Immature natural killer cell (primary cell): ENCODE results near the gene LRP2BP. TPM values are rescaled to one million over a fixed set of nuclear protein-coding genes. Genes with fewer than 3 reads are reported as not detected.
"Not testable (repeated sequence)": the region's sequence is repeated elsewhere in the genome, so short reads cannot be mapped to it uniquely, and the experiment has no call there.

Experiments
- DNase-seq, 3 donors: peaks; one replicate each; pipeline ENCODE4 v3.0.0; 2022; ENCODE audit warnings: mixed read lengths in 1 of 3
- H3K27ac Mint-ChIP-seq, 6 donors: one replicate each; pipeline ENCODE4 v1.8.0; 2020; ENCODE audit warnings: mixed read lengths in 6 of 6, mild to moderate bottlenecking in 5 of 6, inconsistent platforms in 4 of 6, moderate library complexity in 3 of 6
- H3K27me3 Mint-ChIP-seq, 3 donors: one replicate each; pipeline ENCODE4 v1.8.0; 2020 to 2021; ENCODE audit warnings: low read depth in 3 of 3, mild to moderate bottlenecking in 3 of 3, mixed read lengths in 3 of 3, moderate library complexity in 3 of 3, inconsistent platforms in 1 of 3
- H3K36me3 Mint-ChIP-seq, 3 donors: one replicate each; pipeline ENCODE4 v1.8.0; 2020; ENCODE audit warnings: mixed read lengths in 3 of 3, inconsistent platforms in 2 of 3, mild to moderate bottlenecking in 2 of 3
- H3K4me1 Mint-ChIP-seq, 2 donors: one replicate each; pipeline ENCODE4 v1.8.0; 2020; ENCODE audit warnings: inconsistent platforms in 2 of 2, mild to moderate bottlenecking in 2 of 2, mixed read lengths in 2 of 2, moderate library complexity in 1 of 2
- H3K4me3 Mint-ChIP-seq, 5 donors: one replicate each; pipeline ENCODE4 v1.8.0; 2020; ENCODE audit warnings: mild to moderate bottlenecking in 5 of 5, mixed read lengths in 5 of 5, inconsistent platforms in 3 of 5, moderate library complexity in 3 of 5
- H3K9me3 Mint-ChIP-seq, 6 donors: one replicate each; pipeline ENCODE4 v1.8.0; 2020; ENCODE audit warnings: mild to moderate bottlenecking in 6 of 6, mixed read lengths in 6 of 6, inconsistent platforms in 4 of 6, moderate library complexity in 3 of 6
- polyA plus RNA-seq, 3 donors: library from polyadenylated mRNA; unstranded; fragments of 300-500 nt; fragmentation: Illumina TruSeq; gene quantifications; one replicate each; pipeline ENCODE4 v1.2.3, GENCODE V29; 2021

LRP2BP gene
- polyA plus RNA-seq, 3 donors from 2014 or later: 0.17 to 0.36 TPM; not detected in 1

- no peak overlapping the region for H3K4me3 Mint-ChIP-seq
- no peaks in the 10 kb centered on the region for H3K4me1 Mint-ChIP-seq
- H3K27me3 Mint-ChIP-seq: no peaks in the 10 kb centered on the region
- peaks cover 4 to 23% (median 8%) of the 10 kb centered on the region in 3 donors for H3K36me3 Mint-ChIP-seq
- H3K27ac Mint-ChIP-seq: no peak overlapping the region
- no peaks in the 10 kb centered on the region for H3K9me3 Mint-ChIP-seq
- DNase-seq: no peak
These were observed 32.5 kb downstream of the LRP2BP start for GRCh38 chr4:185363251-185363650.

- H3K4me3 Mint-ChIP-seq, H3K27ac Mint-ChIP-seq, H3K9me3 Mint-ChIP-seq, H3K4me1 Mint-ChIP-seq, DNase-seq, H3K27me3 Mint-ChIP-seq: not testable (repeated sequence)
- peaks cover 8 to 28% (median 11%) of the 10 kb centered on the region in 3 donors for H3K36me3 Mint-ChIP-seq
These were observed 33.2 kb downstream of the LRP2BP start for GRCh38 chr4:185362570-185362969.

- Mint-ChIP-seq H3K4me3 (no peak overlapping the region), H3K9me3 (no peaks in the 10 kb centered on the region), H3K4me1 (no peaks in the 10 kb centered on the region), H3K27me3 (no peaks in the 10 kb centered on the region), H3K27ac (no peak overlapping the region), H3K36me3 (peaks cover 9 to 35% (median 13%) of the 10 kb centered on the region in 3 donors)
- DNase-seq: no peak
These were observed 33.9 kb downstream of the LRP2BP start for GRCh38 chr4:185361872-185362271.

GRCh38 chr4:185359767-185360446 lies 35.8 kb downstream of the LRP2BP start:
- no peak overlapping the region for H3K4me3 Mint-ChIP-seq
- no peaks in the 10 kb centered on the region for H3K4me1 Mint-ChIP-seq
- no peaks in the 10 kb centered on the region for H3K9me3 Mint-ChIP-seq

GRCh38 chr4:185358959-185359358 lies 36.8 kb downstream of the LRP2BP start:
- DNase-seq: no peak
- Mint-ChIP-seq H3K9me3 (no peaks in the 10 kb centered on the region), H3K4me3 (no peak overlapping the region), H3K27me3 (no peaks in the 10 kb centered on the region), H3K4me1 (no peaks in the 10 kb centered on the region), H3K36me3 (peaks cover 16 to 36% (median 22%) of the 10 kb centered on the region in 3 donors), H3K27ac (no peak overlapping the region)

More at GRCh38 chr4:185359767-185360446, 35.8 kb downstream of the LRP2BP start:
- Mint-ChIP-seq H3K36me3 (peaks cover 16 to 30% (median 22%) of the 10 kb centered on the region in 3 donors), H3K27ac (no peak overlapping the region), H3K27me3 (no peaks in the 10 kb centered on the region)
- DNase-seq: no peak

- no peak overlapping the region for H3K27ac Mint-ChIP-seq
These were observed 37.2 kb downstream of the LRP2BP start for GRCh38 chr4:185358514-185358913.

GRCh38 chr4:185357733-185358440 lies 37.8 kb downstream of the LRP2BP start:
- peaks cover 16 to 36% (median 22%) of the 10 kb centered on the region in 3 donors for H3K36me3 Mint-ChIP-seq
- DNase-seq: no peak
- peak overlapping the region in 1 of 6 donors; percentile 41 for H3K27ac Mint-ChIP-seq
- H3K4me1 Mint-ChIP-seq: no peaks in the 10 kb centered on the region
- no peaks in the 10 kb centered on the region for H3K27me3 Mint-ChIP-seq
- H3K4me3 Mint-ChIP-seq: no peak overlapping the region
- no peaks in the 10 kb centered on the region for H3K9me3 Mint-ChIP-seq

More at GRCh38 chr4:185358514-185358913, 37.2 kb downstream of the LRP2BP start:
- Mint-ChIP-seq H3K36me3 (peaks cover 16 to 37% (median 22%) of the 10 kb centered on the region in 3 donors), H3K9me3 (no peaks in the 10 kb centered on the region), H3K4me1 (no peaks in the 10 kb centered on the region), H3K4me3 (no peak overlapping the region), H3K27me3 (no peaks in the 10 kb centered on the region)
- DNase-seq: no peak

GRCh38 chr4:185357211-185357610 lies 38.5 kb downstream of the LRP2BP start:
- Mint-ChIP-seq H3K36me3 (peaks cover 20 to 42% (median 29%) of the 10 kb centered on the region in 3 donors), H3K27ac (no peak overlapping the region), H3K4me3 (no peak overlapping the region), H3K27me3 (peaks cover 0 to 2% (median 0%) of the 10 kb centered on the region in 3 donors), H3K9me3 (no peaks in the 10 kb centered on the region), H3K4me1 (no peaks in the 10 kb centered on the region)
- no peak for DNase-seq

DNA sequence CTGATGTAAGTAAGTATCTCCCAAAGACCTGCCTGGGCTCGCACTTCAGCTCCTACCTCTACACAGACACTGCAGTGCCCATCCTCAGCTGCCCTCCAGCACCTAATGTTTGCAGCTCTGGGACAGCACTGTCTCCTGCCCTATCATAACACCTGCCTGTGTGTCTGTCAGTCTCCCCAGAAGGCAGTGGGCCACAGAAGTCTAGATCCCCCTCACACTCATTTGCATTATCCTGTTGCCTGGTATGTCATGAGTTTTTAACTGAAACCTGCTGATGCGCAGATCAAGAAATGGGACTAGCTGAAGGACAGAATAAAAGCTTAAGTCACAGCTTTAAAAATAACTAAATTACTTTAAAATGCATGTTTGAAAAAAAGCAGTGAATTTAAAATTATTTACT lies 43.0 kb downstream of the LRP2BP start:
- no peak overlapping the region for H3K4me3 Mint-ChIP-seq
- peaks cover 37 to 65% (median 54%) of the 10 kb centered on the region in 3 donors for H3K36me3 Mint-ChIP-seq
- H3K27ac Mint-ChIP-seq: peak overlapping the region in 1 of 6 donors; percentile 10

GRCh38 chr4:185352202-185352601 lies 43.5 kb downstream of the LRP2BP start:
- no peak overlapping the region for H3K27ac Mint-ChIP-seq

More for the DNA sequence above, 43.0 kb downstream of the LRP2BP start:
- peaks cover 0 to 2% (median 0%) of the 10 kb centered on the region in 3 donors for H3K27me3 Mint-ChIP-seq
- no peaks in the 10 kb centered on the region for H3K9me3 Mint-ChIP-seq
- no peaks in the 10 kb centered on the region for H3K4me1 Mint-ChIP-seq
- no peak for DNase-seq

DNA sequence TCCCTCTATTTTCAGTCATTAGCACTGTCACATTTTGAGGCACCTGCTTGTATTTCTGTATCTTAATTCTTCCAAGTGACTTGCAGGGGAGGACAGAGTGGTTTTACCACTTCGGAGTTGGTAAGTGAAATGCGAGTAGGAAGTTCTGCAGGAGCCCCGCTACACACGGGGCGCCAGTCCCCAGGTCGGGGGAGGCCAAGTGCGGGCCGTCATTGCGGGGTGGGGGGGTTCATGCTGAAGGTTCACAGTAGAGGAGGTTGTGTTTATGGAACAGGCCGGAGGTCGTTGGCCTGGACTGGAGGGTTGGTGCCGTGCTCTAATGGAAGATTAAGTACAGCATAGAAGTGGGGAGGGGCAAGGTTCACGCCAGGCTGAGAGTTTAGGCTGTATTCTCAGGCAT lies 44.0 kb downstream of the LRP2BP start:
- H3K27ac Mint-ChIP-seq: no peak overlapping the region
- peaks cover 42 to 62% (median 59%) of the 10 kb centered on the region in 3 donors for H3K36me3 Mint-ChIP-seq

More at GRCh38 chr4:185352202-185352601, 43.5 kb downstream of the LRP2BP start:
- Mint-ChIP-seq H3K27me3 (peaks cover 0 to 2% (median 0%) of the 10 kb centered on the region in 3 donors), H3K36me3 (peaks cover 37 to 62% (median 54%) of the 10 kb centered on the region in 3 donors), H3K9me3 (no peaks in the 10 kb centered on the region), H3K4me3 (no peak overlapping the region), H3K4me1 (no peaks in the 10 kb centered on the region)
- no peak for DNase-seq

GRCh38 chr4:185346975-185347601 lies 48.6 kb downstream of the LRP2BP start:
- no peak for DNase-seq
- H3K9me3 Mint-ChIP-seq: no peaks in the 10 kb centered on the region
- no peak overlapping the region for H3K4me3 Mint-ChIP-seq
- H3K4me1 Mint-ChIP-seq: peaks cover 6 to 13% of the 10 kb centered on the region in 2 donors
- H3K27ac Mint-ChIP-seq: no peak overlapping the region
- H3K36me3 Mint-ChIP-seq: peaks cover 36 to 62% (median 59%) of the 10 kb centered on the region in 3 donors
- no peaks in the 10 kb centered on the region for H3K27me3 Mint-ChIP-seq

More for the DNA sequence above, 44.0 kb downstream of the LRP2BP start:
- DNase-seq: no peak
- Mint-ChIP-seq H3K27me3 (peaks cover 0 to 2% (median 0%) of the 10 kb centered on the region in 3 donors), H3K9me3 (no peaks in the 10 kb centered on the region), H3K4me1 (no peaks in the 10 kb centered on the region), H3K4me3 (no peak overlapping the region)

DNA sequence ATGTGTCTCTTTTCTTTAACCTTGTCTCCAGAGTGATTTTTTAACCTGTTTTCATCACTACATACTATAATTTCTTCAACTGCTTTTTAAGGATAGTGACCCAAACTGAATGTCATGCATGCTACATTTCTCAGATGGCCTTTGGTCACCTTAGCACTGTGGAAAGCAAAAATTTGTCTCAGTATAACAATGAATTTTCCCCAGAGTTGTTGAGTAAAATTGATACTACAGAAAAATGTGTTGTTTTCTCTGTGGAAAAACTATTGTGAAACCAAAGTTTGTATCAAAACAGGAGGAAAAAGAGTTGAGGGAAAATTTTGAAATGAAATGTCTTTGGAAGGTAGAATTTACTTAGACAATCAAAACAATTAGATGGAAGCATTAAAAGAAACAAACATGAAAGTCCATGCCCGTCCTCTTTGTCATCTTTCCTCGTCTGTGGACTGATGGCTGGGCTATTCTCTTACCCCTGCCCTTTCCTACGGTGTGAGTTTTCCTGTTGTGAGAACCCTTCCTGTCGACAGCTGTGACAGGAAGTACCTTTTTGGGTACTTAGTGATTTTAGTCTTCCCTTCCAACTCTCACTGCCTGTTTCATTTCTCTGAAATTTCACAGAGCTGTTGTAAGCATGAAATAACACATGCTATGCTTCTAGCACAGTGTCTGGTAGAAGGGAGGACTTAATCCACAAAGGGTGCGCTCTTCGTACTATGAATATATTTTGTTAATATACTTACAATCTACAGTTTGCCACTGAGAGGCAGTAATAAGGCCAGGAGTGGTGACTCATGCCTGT lies 50.8 kb downstream of the LRP2BP start:
- Mint-ChIP-seq H3K27me3 (no peaks in the 10 kb centered on the region), H3K4me3 (peak overlapping the region in 1 of 5 donors; percentile 31), H3K36me3 (peaks cover 30 to 57% (median 51%) of the 10 kb centered on the region in 3 donors), H3K27ac (peak overlapping the region in 2 of 6 donors; percentile 20 to 77), H3K9me3 (no peaks in the 10 kb centered on the region), H3K4me1 (peaks cover 6 to 13% of the 10 kb centered on the region in 2 donors)
- no peak for DNase-seq
